GM18520 (cell line): ENCODE measurements around the gene DIAPH2.

Experiments used
- ATAC-seq: cut with Tn5 transposase; IDR thresholded peaks from one replicate; pipeline ENCODE4 v1.9.1; 2021; ENCODE audit not compliant: unreplicated experiment

DIAPH2 gene

DNA sequence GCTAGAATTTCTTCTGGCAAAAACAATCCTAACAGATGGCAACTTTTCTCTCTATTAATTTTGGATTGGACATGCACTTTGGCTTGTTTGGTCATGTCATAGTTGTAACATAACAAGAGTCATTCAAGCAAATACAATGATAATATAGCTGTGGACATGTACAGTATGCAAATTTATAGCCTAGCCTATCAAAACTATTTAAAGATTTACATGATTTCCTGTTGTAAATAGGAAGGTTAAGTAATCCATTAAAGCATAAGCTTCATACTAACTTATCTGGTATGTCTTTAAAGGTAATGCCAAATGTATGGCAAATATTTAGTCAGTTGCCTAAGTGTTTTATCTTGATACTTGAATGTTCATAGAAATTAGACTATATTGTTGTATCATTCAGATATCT is 244.4 kb downstream of the DIAPH2 start:
- no peak for ATAC-seq

DNA sequence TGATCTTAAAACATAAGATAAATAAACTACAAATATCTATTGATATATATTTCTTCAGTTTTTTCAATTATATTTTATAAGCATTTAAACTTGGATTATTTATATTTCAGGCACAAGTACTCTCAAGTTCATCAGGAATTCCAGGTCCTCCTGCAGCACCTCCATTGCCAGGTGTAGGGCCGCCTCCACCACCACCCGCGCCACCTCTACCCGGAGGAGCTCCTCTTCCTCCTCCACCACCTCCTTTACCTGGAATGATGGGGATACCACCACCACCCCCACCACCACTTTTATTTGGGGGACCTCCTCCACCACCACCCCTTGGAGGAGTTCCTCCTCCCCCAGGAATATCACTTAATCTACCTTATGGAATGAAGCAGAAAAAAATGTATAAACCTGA is 273.1 kb downstream of the DIAPH2 start:
- ATAC-seq = no peak

GRCh38 chrX:96971812-96972211 is 287.2 kb downstream of the DIAPH2 start:
- no peak for ATAC-seq

- ATAC-seq = no peak
Observed at GRCh38 chrX:96978906-96979305, 294.3 kb downstream of the DIAPH2 start.

GRCh38 chrX:96979766-96980165 is 295.1 kb downstream of the DIAPH2 start:
- no peak for ATAC-seq

- ATAC-seq = no peak
Observed at GRCh38 chrX:96982161-96982560, 297.5 kb downstream of the DIAPH2 start.

DNA sequence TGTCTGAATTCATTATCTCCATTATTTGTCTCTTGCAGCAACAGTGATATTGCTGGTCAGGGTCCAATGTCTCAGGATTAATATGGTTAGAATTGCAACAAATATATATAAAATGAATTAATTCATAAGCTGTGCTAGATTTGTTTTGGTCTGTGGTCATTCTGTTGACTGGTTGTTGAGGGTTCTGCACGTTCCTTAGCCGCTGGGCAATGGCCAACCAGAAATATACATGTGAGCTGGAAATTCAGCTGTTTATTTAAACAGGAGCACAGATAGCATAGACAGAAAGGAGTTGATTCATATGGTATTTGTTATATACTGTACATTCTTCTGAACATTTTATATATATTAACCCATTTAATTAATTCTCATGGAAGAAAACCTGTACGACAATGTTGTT is 299.9 kb downstream of the DIAPH2 start:
- ATAC-seq = no peak

DNA sequence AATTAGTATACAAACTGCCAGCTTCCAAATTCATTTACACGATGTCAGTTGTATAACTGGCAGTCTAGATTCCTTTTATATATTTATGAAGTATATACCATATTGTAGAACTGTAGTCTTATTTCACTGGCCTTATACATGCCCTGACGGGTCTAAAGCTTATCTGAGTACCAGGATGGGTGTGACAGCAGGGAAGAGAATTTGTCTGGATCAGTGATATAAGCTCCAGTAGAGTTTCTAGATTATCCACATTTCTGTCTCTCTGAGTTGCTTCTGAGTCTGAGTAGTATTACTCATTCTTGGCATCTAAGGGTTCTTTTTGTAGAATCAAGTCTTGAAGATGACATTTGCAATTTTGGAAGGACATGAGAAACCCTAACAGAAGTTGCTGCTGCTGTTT is 300.4 kb downstream of the DIAPH2 start:
- ATAC-seq = no peak

GRCh38 chrX:96987228-96987627 is 302.6 kb downstream of the DIAPH2 start:
- no peak for ATAC-seq

GRCh38 chrX:96989830-96990571 is 305.4 kb downstream of the DIAPH2 start:
- no peak for ATAC-seq

DNA sequence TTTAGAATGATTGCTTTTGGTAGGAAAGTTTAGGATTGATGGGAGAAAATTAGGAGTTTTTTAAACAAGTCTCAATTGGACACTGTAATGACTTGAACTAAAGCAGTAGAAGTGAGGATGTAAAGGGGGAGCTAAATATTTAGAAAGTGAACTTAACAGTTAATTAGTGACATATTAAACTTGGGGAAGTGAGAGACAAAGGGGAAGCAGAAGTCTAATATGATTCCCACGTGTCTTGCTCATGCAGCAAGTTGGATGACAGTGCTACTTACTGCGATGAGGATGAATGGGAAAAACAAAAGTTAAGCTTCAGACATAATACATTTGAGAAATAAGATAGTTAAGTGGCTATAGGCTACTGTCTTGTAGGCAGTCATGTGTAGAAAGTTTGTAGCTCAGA is 309.5 kb downstream of the DIAPH2 start:
- no peak for ATAC-seq

- no peak for ATAC-seq
Observed at GRCh38 chrX:96997196-96997595, 312.6 kb downstream of the DIAPH2 start.

- ATAC-seq = no peak
Observed at GRCh38 chrX:97000682-97001368, 316.2 kb downstream of the DIAPH2 start.

GRCh38 chrX:97006167-97006566 is 321.5 kb downstream of the DIAPH2 start:
- no peak for ATAC-seq

- ATAC-seq = no peak
Observed at GRCh38 chrX:97009391-97009790, 324.7 kb downstream of the DIAPH2 start.

DNA sequence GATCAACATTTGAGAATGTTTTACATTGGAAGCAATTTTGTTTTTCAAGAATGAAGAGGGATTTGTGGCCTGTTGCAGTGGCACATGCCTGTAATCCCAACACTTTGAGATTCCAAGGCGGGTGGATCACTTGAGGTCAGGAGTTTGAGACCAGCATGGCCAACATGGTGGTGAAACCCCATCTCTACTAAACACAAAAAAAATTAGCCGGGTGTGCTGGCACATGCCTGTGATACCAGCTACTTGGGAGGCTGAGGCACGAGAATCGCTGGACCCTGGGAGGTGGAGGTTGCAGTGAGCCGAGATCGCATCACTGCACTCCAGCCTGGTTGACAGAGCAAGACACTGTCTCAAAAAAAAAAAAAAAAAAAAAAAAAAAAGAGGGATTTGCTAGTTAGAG is 326.9 kb downstream of the DIAPH2 start:
- ATAC-seq = no peak

GRCh38 chrX:97016106-97016505 is 331.5 kb downstream of the DIAPH2 start:
- no peak for ATAC-seq

- no peak for ATAC-seq
Observed at GRCh38 chrX:97021680-97022079, 337.0 kb downstream of the DIAPH2 start.

DNA sequence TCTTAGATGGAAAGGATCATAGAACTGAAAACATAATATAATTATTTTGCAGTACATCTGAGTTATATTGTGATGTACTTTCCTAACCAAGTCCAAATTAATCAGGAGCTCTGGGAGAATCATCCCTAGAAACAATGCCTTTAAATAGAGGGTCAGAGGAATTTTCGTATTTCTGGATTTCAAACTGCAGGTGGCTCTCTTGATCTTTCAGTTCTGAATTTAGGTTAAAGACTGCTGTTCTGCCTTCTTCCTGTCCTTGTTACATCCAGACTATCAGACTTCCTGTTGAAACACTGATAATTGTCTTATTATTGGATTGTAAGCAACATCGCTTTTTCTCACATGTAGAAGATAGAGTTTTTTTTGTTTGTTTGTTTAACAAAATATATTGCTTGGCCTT is 341.8 kb downstream of the DIAPH2 start:
- ATAC-seq = no peak

DNA sequence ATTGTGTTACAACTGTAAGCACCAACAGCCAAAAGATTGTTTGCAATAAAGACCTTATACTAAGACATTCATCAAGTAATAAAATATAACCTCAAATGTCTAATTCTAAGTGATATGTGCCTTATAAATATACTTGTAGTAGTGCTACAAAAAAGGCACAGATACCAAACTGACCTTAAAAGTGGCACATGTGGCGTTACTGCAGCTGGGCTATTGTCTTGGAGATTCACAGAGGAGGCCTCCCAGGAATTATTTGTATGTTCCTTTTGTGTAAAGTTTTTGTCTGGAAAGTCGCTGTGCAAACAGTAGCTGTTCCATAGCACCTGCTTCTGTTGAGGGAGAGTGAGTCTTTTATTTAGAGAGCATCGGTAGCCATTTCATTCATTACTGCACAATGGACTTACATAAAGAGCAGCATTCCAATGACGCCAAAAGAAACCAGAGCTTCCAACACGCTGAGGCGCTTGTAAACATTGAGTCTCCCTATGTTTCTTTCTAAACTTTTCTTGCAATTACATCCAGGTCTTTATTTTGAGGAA is 342.8 kb downstream of the DIAPH2 start:
- no peak for ATAC-seq

DNA sequence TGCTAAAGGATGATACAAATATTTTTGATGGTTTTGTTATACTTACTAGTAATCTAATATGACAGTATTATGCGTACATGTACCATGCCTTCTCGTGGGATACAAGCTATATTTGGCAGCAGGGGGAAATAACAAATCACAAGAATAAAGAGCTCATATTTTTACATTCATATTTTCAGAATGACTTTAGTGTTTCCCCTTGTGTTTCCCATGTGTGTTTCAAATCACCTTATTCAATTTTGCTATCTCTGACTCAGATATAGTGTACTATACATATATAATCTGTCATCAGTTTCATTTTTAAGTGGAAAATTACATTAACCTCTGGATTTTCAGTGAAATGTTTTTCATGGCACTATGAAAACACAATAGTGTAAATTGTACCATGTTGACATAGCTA is 345.8 kb downstream of the DIAPH2 start:
- no peak for ATAC-seq

DNA sequence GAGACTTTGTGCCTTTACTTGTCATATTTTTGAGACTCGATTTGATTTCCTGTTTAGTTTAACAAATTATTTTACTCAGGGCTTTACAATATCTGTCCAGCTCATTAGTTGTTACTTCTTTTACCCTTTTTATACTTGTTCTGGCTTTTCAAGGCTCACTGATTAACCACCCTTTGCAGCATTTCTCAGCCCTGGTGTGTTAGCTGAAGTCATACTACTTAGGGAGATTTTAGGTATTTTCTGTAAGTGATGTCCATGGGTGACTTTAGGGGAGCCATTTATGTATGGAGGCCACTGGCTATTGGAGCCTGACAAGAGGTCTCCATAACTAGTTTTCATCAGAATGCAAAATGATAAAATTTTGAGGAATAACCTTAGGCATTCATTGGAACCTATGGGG is 346.3 kb downstream of the DIAPH2 start:
- no peak for ATAC-seq
